HepG2 (cell line): Measurements from ENCODE around the gene VSIG10L. TPM values are rescaled to one million over a fixed set of nuclear protein-coding genes. Genes with fewer than 3 reads are reported as not detected.
A peak's percentile ranks its signal among the peaks of the same experiment; 100 is the strongest.

ENCODE experiments used
- CBFB ChIP-seq: sonication (generic); formaldehyde crosslinking; IDR thresholded peaks from 2 replicates; pipeline ENCODE4 v1.4.0; 2020; ENCODE audit warnings: missing genetic modification reagents
- CCAR2 ChIP-seq: fragments of 200-400 bp; formaldehyde crosslinking; optimal IDR thresholded peaks from 2 replicates; pipeline ENCODE3; 2018; ENCODE audit warnings: low read depth, mild to moderate bottlenecking, low read length, moderate library complexity
- HMGXB3 ChIP-seq: sonication (generic); formaldehyde crosslinking; IDR thresholded peaks from 2 replicates; pipeline ENCODE4 v1.4.0; 2020; ENCODE audit warnings: missing genetic modification reagents, borderline replicate concordance
- PAF1 ChIP-seq: IDR thresholded peaks from 2 replicates; pipeline ENCODE4 v1.6.1; 2016; ENCODE audit warnings: missing genetic modification reagents, missing compliant biosample characterization
- POGK ChIP-seq: sonication (generic); formaldehyde crosslinking; conservative IDR thresholded peaks from 2 replicates; pipeline ENCODE4 v1.8.0; 2022; ENCODE audit warnings: mild to moderate bottlenecking, moderate library complexity, missing genetic modification reagents
- PRDM4 ChIP-seq: sonication (generic); formaldehyde crosslinking; IDR thresholded peaks from 2 replicates; pipeline ENCODE4 v1.9.0; 2021; ENCODE audit warnings: missing genetic modification reagents, borderline replicate concordance
- REXO4 ChIP-seq: sonication (generic); formaldehyde crosslinking; IDR thresholded peaks from 2 replicates; pipeline ENCODE4 v1.8.0; 2022; ENCODE audit warnings: missing genetic modification reagents, mild to moderate bottlenecking, borderline replicate concordance
- SNAPC2 ChIP-seq: sonication (generic); formaldehyde crosslinking; IDR thresholded peaks from 2 replicates; pipeline ENCODE4 v1.8.1; 2022; ENCODE audit warnings: mild to moderate bottlenecking, missing genetic modification reagents
- SP2 ChIP-seq: sonication (generic); formaldehyde crosslinking; IDR thresholded peaks from 2 replicates; pipeline ENCODE4 v1.5.1; 2020; ENCODE audit warnings: mild to moderate bottlenecking, missing genetic modification reagents
- TERF1 ChIP-seq: sonication (generic); formaldehyde crosslinking; IDR thresholded peaks from 2 replicates; pipeline ENCODE4 v1.8.0; 2022; ENCODE audit warnings: mild to moderate bottlenecking, missing genetic modification reagents, moderate library complexity
- U2AF1 ChIP-seq: fragments of 200-400 bp; formaldehyde crosslinking; optimal IDR thresholded peaks from 2 replicates; pipeline ENCODE3; 2017; ENCODE audit warnings: mild to moderate bottlenecking, low read depth, low read length
- YEATS4 ChIP-seq: sonication (generic); formaldehyde crosslinking; IDR thresholded peaks from 2 replicates; pipeline ENCODE4 v1.4.0; 2020; ENCODE audit warnings: missing genetic modification reagents, borderline replicate concordance
- ZBTB44 ChIP-seq: sonication (generic); formaldehyde crosslinking; IDR thresholded peaks from 2 replicates; pipeline ENCODE4 v1.4.0; 2020; ENCODE audit warnings: missing genetic modification reagents
- ZFY ChIP-seq: sonication (generic); formaldehyde crosslinking; IDR thresholded peaks from 2 replicates; pipeline ENCODE4 v1.4.0; 2020; ENCODE audit warnings: missing genetic modification reagents
- ZMYM4 ChIP-seq: sonication (generic); formaldehyde crosslinking; IDR thresholded peaks from 2 replicates; pipeline ENCODE4 v1.8.1; 2023; ENCODE audit warnings: mild to moderate bottlenecking, missing genetic modification reagents
- ZNF17 ChIP-seq: sonication (generic); formaldehyde crosslinking; IDR thresholded peaks from 2 replicates; pipeline ENCODE4 v1.5.0; 2020; ENCODE audit warnings: mild to moderate bottlenecking, missing genetic modification reagents
- ZNF672 ChIP-seq: sonication (generic); formaldehyde crosslinking; IDR thresholded peaks from 2 replicates; pipeline ENCODE4 v1.8.1; 2022; ENCODE audit warnings: missing genetic modification reagents
- ZSCAN9 ChIP-seq: IDR thresholded peaks from 2 replicates; pipeline ENCODE4 v1.6.1; 2016; ENCODE audit warnings: borderline replicate concordance
- polyA plus RNA-seq, 8 experiments: library from polyadenylated mRNA; depleted of rRNA in 3 of 8; stranded (reverse) in 7 of 8; unstranded in 1 of 8; fragments of >200 nt; fragmentation: Illumina TruSeq in 4 of 8; extraction: Trizol in 4 of 8; gene quantifications; 2 replicates each; pipeline versions ENCODE4 v1.2.1 to v1.2.3, GENCODE V29; 2011 to 2016; ENCODE audit warnings: low read depth in 4 of 8, missing spikeins in 1 of 8, mixed read lengths in 1 of 8; ENCODE audit not compliant: insufficient read depth in 1 of 8
- total RNA-seq, 5 experiments: library from RNA; depleted of rRNA; stranded (reverse); fragments of >200 nt; fragmentation: Illumina TruSeq; extraction: Trizol; gene quantifications; 2 replicates each; pipeline ENCODE4 v1.2.3, GENCODE V29; 2016; ENCODE audit warnings: low read depth in 1 of 5

VSIG10L gene
- total and polyA plus RNA-seq, 2 of the 13 experiments (the other 11 are each of a cell fraction or from before 2014, with no cell fraction given) = 2.7 to 8.5 TPM

GRCh38 chr19:51365211-51365964 lies 23.4 kb upstream of the VSIG10L start (continued):
- TF ChIP-seq PRDM4 (CRISPR knock-in tag) (no peak), ZNF17 (no peak), ZBTB44 (CRISPR knock-in tag) (no peak), REXO4 (CRISPR knock-in tag) (no peak), PAF1 (CRISPR knock-in tag) (peak; percentile 92; the same call in 1 of the 2 replicates), ZSCAN9 (peak; percentile 77), CCAR2 (peak; percentile 14), POGK (peak; percentile 64; the same call in 1 of the 2 replicates), YEATS4 (CRISPR knock-in tag) (no peak), CBFB (CRISPR knock-in tag) (peak; percentile 61), ZMYM4 (CRISPR knock-in tag) (no peak), U2AF1 (no peak), ZNF672 (CRISPR knock-in tag) (no peak), SP2 (CRISPR knock-in tag) (no peak), SNAPC2 (CRISPR knock-in tag) (peak; percentile 69; the same call in 1 of the 2 replicates), ZFY (CRISPR knock-in tag) (peak; percentile 60), HMGXB3 (CRISPR knock-in tag) (0 out of 2 replicates have a peak, but pooled peaks have one; percentile 56), TERF1 (no peak)
